SHP77 (cell line): ENCODE results near the gene MAPKAPK5.
"Not testable (repeated sequence)": the region's sequence is repeated elsewhere in the genome, so short reads cannot be mapped to it uniquely, and the experiment has no call there.

Source experiments
- DNase-seq, 2 experiments: peaks; one replicate each; lab custom pipeline; 2025; lab: John Stamatoyannopoulos, UW

Gene MAPKAPK5

GRCh38 chr12:111827907-111828306, 14.1 kb upstream of the MAPKAPK5 start:
- no peak for DNase-seq

GRCh38 chr12:111828338-111828979, 13.6 kb upstream of the MAPKAPK5 start:
- DNase-seq = no peak

GRCh38 chr12:111829635-111830034, 12.4 kb upstream of the MAPKAPK5 start:
- DNase-seq = not testable (repeated sequence)

- DNase-seq = not testable (repeated sequence)
Observed at GRCh38 chr12:111834740-111835386, 7.2 kb upstream of the MAPKAPK5 start.

- DNase-seq = not testable (repeated sequence)
Observed at GRCh38 chr12:111835531-111836181, 6.4 kb upstream of the MAPKAPK5 start.

- no peak for DNase-seq
Observed at GRCh38 chr12:111838353-111838752, 3.7 kb upstream of the MAPKAPK5 start.

GRCh38 chr12:111840807-111841206, 1.2 kb upstream of the MAPKAPK5 start:
- no peak for DNase-seq

GRCh38 chr12:111841236-111841749, 735 bp upstream of the MAPKAPK5 start:
- DNase-seq = no peak

GRCh38 chr12:111842556-111843396, 748 bp downstream of the MAPKAPK5 start:
- no peak for DNase-seq

GRCh38 chr12:111846016-111846415, 4.0 kb downstream of the MAPKAPK5 start:
- DNase-seq = no peak

GRCh38 chr12:111850526-111850925, 8.5 kb downstream of the MAPKAPK5 start:
- DNase-seq = no peak

- no peak for DNase-seq
Observed at GRCh38 chr12:111858186-111858585, 16.2 kb downstream of the MAPKAPK5 start.

- DNase-seq = no peak
Observed at GRCh38 chr12:111858778-111859177, 16.8 kb downstream of the MAPKAPK5 start.

GRCh38 chr12:111864913-111865312, 22.9 kb downstream of the MAPKAPK5 start:
- no peak for DNase-seq

- no peak for DNase-seq
Observed at GRCh38 chr12:111867531-111867930, 25.5 kb downstream of the MAPKAPK5 start.

- DNase-seq = no peak
Observed at GRCh38 chr12:111868676-111869588, 26.9 kb downstream of the MAPKAPK5 start.

- DNase-seq = no peak
Observed at GRCh38 chr12:111869671-111870070, 27.6 kb downstream of the MAPKAPK5 start.

GRCh38 chr12:111870216-111870615, 28.2 kb downstream of the MAPKAPK5 start:
- DNase-seq = no peak

GRCh38 chr12:111870706-111871105, 28.7 kb downstream of the MAPKAPK5 start:
- no peak for DNase-seq

GRCh38 chr12:111873113-111873512, 31.1 kb downstream of the MAPKAPK5 start:
- DNase-seq = no peak

GRCh38 chr12:111881716-111882115, 39.7 kb downstream of the MAPKAPK5 start:
- DNase-seq = no peak
